CD14-positive monocyte (primary cell): ENCODE results near the gene EXOC4. TPM values are rescaled to one million over a fixed set of nuclear protein-coding genes. Genes with fewer than 3 reads are reported as not detected.

Experiments
- DNase-seq, 3 donors: peaks; one replicate each; pipeline ENCODE4 v3.0.0-alpha.2; 2011 to 2022
- H2AFZ ChIP-seq: 2 replicates; pipeline ENCODE4 v1.6.0; 2012; ENCODE audit warnings: mild to moderate bottlenecking, low read depth, low read length, inconsistent platforms; ENCODE audit not compliant: insufficient read depth, poor library complexity, severe bottlenecking
- H3K27ac ChIP-seq, 2 donors: 1 replicate in 1 of 2; 2 replicates in 1 of 2; pipeline ENCODE4 v1.5.1; 2012 to 2013; ENCODE audit warnings: low read length in 2 of 2, control low read depth in 1 of 2, inconsistent platforms in 1 of 2, low read depth in 1 of 2, mild to moderate bottlenecking in 1 of 2
- H3K27me3 ChIP-seq, 2 donors: one replicate each; pipeline versions ENCODE4 v1.6.0 to v1.6.1; 2011 to 2013; ENCODE audit warnings: low read length in 2 of 2; ENCODE audit not compliant: control insufficient read depth in 2 of 2, insufficient read depth in 2 of 2
- H3K36me3 ChIP-seq, 2 donors: replicated peaks in 1 of 2; 1 replicate in 1 of 2; 2 replicates in 1 of 2; pipeline versions ENCODE4 v1.5.1 to v1.6.1; 2012 to 2013; ENCODE audit warnings: low read length in 2 of 2, control low read depth in 1 of 2, inconsistent platforms in 1 of 2, mild to moderate bottlenecking in 1 of 2; ENCODE audit not compliant: insufficient read depth in 2 of 2, control insufficient read depth in 1 of 2
- H3K4me1 ChIP-seq, 2 donors: 1 replicate in 1 of 2; 2 replicates in 1 of 2; pipeline versions ENCODE4 v1.5.1 to v1.6.1; 2012 to 2013; ENCODE audit warnings: low read length in 2 of 2, control low read depth in 1 of 2, inconsistent platforms in 1 of 2, mild to moderate bottlenecking in 1 of 2, moderate library complexity in 1 of 2; ENCODE audit not compliant: insufficient read depth in 2 of 2, control insufficient read depth in 1 of 2
- H3K4me2 ChIP-seq: replicated peaks from 2 replicates; pipeline ENCODE3; 2012; ENCODE audit warnings: low read length, moderate library complexity, mild to moderate bottlenecking; ENCODE audit not compliant: poor library complexity, severe bottlenecking; ENCODE audit errors: extremely low read depth
- H3K4me3 ChIP-seq, 3 experiments: fragments of 200-600 bp in 1 of 3; sonication (generic) in 1 of 3; replicated peaks in 1 of 3; 1 replicate in 2 of 3; 2 replicates in 1 of 3; pipeline ENCODE4 v1.5.1; 2011 to 2013; ENCODE audit warnings: low read length in 3 of 3, mild to moderate bottlenecking in 3 of 3, control low read depth in 2 of 3, low read depth in 2 of 3, inconsistent platforms in 1 of 3, moderate library complexity in 1 of 3
- H3K79me2 ChIP-seq: 2 replicates; pipeline ENCODE4 v1.6.0; 2012; ENCODE audit warnings: mild to moderate bottlenecking, control low read depth, inconsistent platforms, low read length, moderate library complexity; ENCODE audit not compliant: insufficient read depth
- H3K9ac ChIP-seq: 2 replicates; pipeline ENCODE4 v1.6.0; 2017; ENCODE audit warnings: low read length, mild to moderate bottlenecking; ENCODE audit not compliant: insufficient read depth, poor library complexity, severe bottlenecking
- H3K9me3 ChIP-seq, 2 donors: replicated peaks in 1 of 2; 1 replicate in 1 of 2; 2 replicates in 1 of 2; pipeline versions ENCODE4 v1.5.1 to v1.6.1; 2012 to 2013; ENCODE audit warnings: low read length in 2 of 2, control low read depth in 1 of 2; ENCODE audit not compliant: control insufficient read depth in 1 of 2, insufficient read depth in 1 of 2
- H4K20me1 ChIP-seq: 2 replicates; pipeline ENCODE4 v1.6.0; 2012; ENCODE audit warnings: mild to moderate bottlenecking, low read length, control low read depth, moderate library complexity; ENCODE audit not compliant: insufficient read depth
- H3K27ac Mint-ChIP-seq, 7 donors: one replicate each; pipeline ENCODE4 v1.8.0; 2020; ENCODE audit warnings: mild to moderate bottlenecking in 7 of 7, mixed read lengths in 7 of 7, moderate library complexity in 6 of 7, inconsistent platforms in 2 of 7
- H3K27me3 Mint-ChIP-seq, 3 donors: one replicate each; pipeline ENCODE4 v1.8.0; 2021 to 2022; ENCODE audit warnings: low read depth in 3 of 3, mild to moderate bottlenecking in 3 of 3, mixed read lengths in 3 of 3, moderate library complexity in 3 of 3, inconsistent platforms in 1 of 3
- H3K36me3 Mint-ChIP-seq, 2 donors: one replicate each; pipeline ENCODE4 v1.8.0; 2020; ENCODE audit warnings: mixed read lengths in 2 of 2, inconsistent platforms in 1 of 2, mild to moderate bottlenecking in 1 of 2
- H3K4me1 Mint-ChIP-seq: one replicate; pipeline ENCODE4 v1.8.0; 2020; ENCODE audit warnings: mild to moderate bottlenecking, mixed read lengths
- H3K4me3 Mint-ChIP-seq, 2 donors: one replicate each; pipeline ENCODE4 v1.8.0; 2020; ENCODE audit warnings: mild to moderate bottlenecking in 2 of 2, mixed read lengths in 2 of 2, moderate library complexity in 1 of 2
- H3K9me3 Mint-ChIP-seq, 7 donors: one replicate each; pipeline ENCODE4 v1.8.0; 2020 to 2022; ENCODE audit warnings: mixed read lengths in 7 of 7, mild to moderate bottlenecking in 6 of 7, moderate library complexity in 6 of 7, inconsistent platforms in 2 of 7
- WGBS: methylation state at CpG from one replicate; pipeline ENCODE4 v1.1.5; 2013; ENCODE audit warnings: missing lambda C conversion rate; ENCODE audit not compliant: insufficient coverage; 5-methylcytosine and 5-hydroxymethylcytosine counted together
- intact Hi-C, 2 donors: fragments of 100-400 bp; cut with micrococcal nuclease; formaldehyde crosslinking; loops; one replicate each; pipeline versions ENCODE4 v1.15.0 to v1.15.1; 2023
- polyA plus RNA-seq, 3 donors: library from polyadenylated mRNA; depleted of rRNA in 1 of 3; unstranded in 2 of 3; stranded (reverse) in 1 of 3; fragments of 300-500 nt in 2 of 3; fragments of >200 nt in 1 of 3; fragmentation: Illumina TruSeq in 2 of 3; gene quantifications; 1 replicate in 2 of 3; 2 replicates in 1 of 3; pipeline ENCODE4 v1.2.3, GENCODE V29; 2012 to 2021
- TF ChIP-seq, protein P1 (sequence below): fragments of 200-600 bp; IDR thresholded peaks from one replicate; pipeline ENCODE4 v1.8.0; 2022; ENCODE audit warnings: antibody characterized with exemption, mild to moderate bottlenecking

The EXOC4 gene
- polyA plus RNA-seq, 3 donors: 20.6 to 22.3 (median 22.3) TPM

- H3K27me3 ChIP-seq: no peaks in the 10 kb centered on the region
- no peaks in the 10 kb centered on the region for H4K20me1 ChIP-seq
- H2AFZ ChIP-seq: no peak overlapping the region
- intact Hi-C loops: no loop called here
- TF ChIP-seq, protein P1, sequence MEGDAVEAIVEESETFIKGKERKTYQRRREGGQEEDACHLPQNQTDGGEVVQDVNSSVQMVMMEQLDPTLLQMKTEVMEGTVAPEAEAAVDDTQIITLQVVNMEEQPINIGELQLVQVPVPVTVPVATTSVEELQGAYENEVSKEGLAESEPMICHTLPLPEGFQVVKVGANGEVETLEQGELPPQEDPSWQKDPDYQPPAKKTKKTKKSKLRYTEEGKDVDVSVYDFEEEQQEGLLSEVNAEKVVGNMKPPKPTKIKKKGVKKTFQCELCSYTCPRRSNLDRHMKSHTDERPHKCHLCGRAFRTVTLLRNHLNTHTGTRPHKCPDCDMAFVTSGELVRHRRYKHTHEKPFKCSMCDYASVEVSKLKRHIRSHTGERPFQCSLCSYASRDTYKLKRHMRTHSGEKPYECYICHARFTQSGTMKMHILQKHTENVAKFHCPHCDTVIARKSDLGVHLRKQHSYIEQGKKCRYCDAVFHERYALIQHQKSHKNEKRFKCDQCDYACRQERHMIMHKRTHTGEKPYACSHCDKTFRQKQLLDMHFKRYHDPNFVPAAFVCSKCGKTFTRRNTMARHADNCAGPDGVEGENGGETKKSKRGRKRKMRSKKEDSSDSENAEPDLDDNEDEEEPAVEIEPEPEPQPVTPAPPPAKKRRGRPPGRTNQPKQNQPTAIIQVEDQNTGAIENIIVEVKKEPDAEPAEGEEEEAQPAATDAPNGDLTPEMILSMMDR: no peak
- peaks cover 0 to 1% of the 10 kb centered on the region in 2 donors for H3K36me3 Mint-ChIP-seq
- H3K27ac ChIP-seq: no peak overlapping the region
- no peak overlapping the region for H3K4me3 ChIP-seq
- no peak overlapping the region for H3K27ac Mint-ChIP-seq
- no peak overlapping the region for H3K4me2 ChIP-seq
- no peaks in the 10 kb centered on the region for H3K9me3 Mint-ChIP-seq
- H3K4me3 Mint-ChIP-seq: no peak overlapping the region
- DNase-seq: no peak
- H3K27me3 Mint-ChIP-seq: peaks cover 0 to 3% (median 0%) of the 10 kb centered on the region in 3 donors
- no CpG with 5 or more reads among the region's 1 CpG for WGBS
- no peaks in the 10 kb centered on the region for H3K4me1 ChIP-seq
- H3K79me2 ChIP-seq: no peaks in the 10 kb centered on the region
- H3K9ac ChIP-seq: no peak overlapping the region
- no peaks in the 10 kb centered on the region for H3K36me3 ChIP-seq
- H3K4me1 Mint-ChIP-seq: peaks cover 3% of the 10 kb centered on the region
- H3K9me3 ChIP-seq: no peaks in the 10 kb centered on the region
These were observed 516.8 kb downstream of the EXOC4 start for GRCh38 chr7:133769668-133770067.

GRCh38 chr7:133770863-133771492, 518.1 kb downstream of the EXOC4 start:
- no peaks in the 10 kb centered on the region for H4K20me1 ChIP-seq
- H3K36me3 ChIP-seq: no peaks in the 10 kb centered on the region
- H3K4me3 ChIP-seq: no peak overlapping the region
- H3K27ac Mint-ChIP-seq: no peak overlapping the region
- H3K4me3 Mint-ChIP-seq: no peak overlapping the region
- intact Hi-C loops: no loop called here
- no peak overlapping the region for H3K9ac ChIP-seq
- no peak overlapping the region for H3K27ac ChIP-seq
- peaks cover 0 to 1% of the 10 kb centered on the region in 2 donors for H3K36me3 Mint-ChIP-seq
- no peaks in the 10 kb centered on the region for H3K27me3 ChIP-seq
- no peaks in the 10 kb centered on the region for H3K9me3 ChIP-seq
- DNase-seq: no peak
- no peaks in the 10 kb centered on the region for H3K4me1 ChIP-seq
- TF ChIP-seq, protein P1: no peak
- no peaks in the 10 kb centered on the region for H3K9me3 Mint-ChIP-seq
- H3K4me2 ChIP-seq: no peak overlapping the region
- H2AFZ ChIP-seq: no peak overlapping the region
- peaks cover 3% of the 10 kb centered on the region for H3K4me1 Mint-ChIP-seq
- H3K79me2 ChIP-seq: no peaks in the 10 kb centered on the region
- H3K27me3 Mint-ChIP-seq: peaks cover 0 to 3% (median 0%) of the 10 kb centered on the region in 3 donors
